Lung (tissue), 16 donors: Measurements from ENCODE around the gene C4orf50. TPM values are rescaled to one million over a fixed set of nuclear protein-coding genes. Genes with fewer than 3 reads are reported as not detected.

ENCODE experiments used
- ATAC-seq: fragments of 200-7000 bp; cut with Tn5 transposase; one replicate; pipeline ENCODE4 v1.9.1; 2020; ENCODE audit warnings: moderate number of reproducible peaks; ENCODE audit not compliant: insufficient read depth, low FRiP score
- DNase-seq, 3 donors: peaks; one replicate each; pipeline ENCODE4 v3.0.0-alpha.2; 2013 to 2017
- H3K27ac ChIP-seq, 2 donors: one replicate each; pipeline ENCODE4 v1.5.1; 2013; ENCODE audit warnings: mild to moderate bottlenecking in 2 of 2, moderate library complexity in 2 of 2, control low read depth in 1 of 2, inconsistent platforms in 1 of 2, low read depth in 1 of 2, low read length in 1 of 2
- H3K27me3 ChIP-seq, 3 donors: one replicate each; pipeline ENCODE4 v1.5.1; 2013; ENCODE audit warnings: low read length in 2 of 3; ENCODE audit not compliant: control insufficient read depth in 3 of 3, insufficient read depth in 3 of 3
- H3K36me3 ChIP-seq, 4 donors: one replicate each; pipeline ENCODE4 v1.5.1; 2013; ENCODE audit warnings: low read length in 4 of 4, mild to moderate bottlenecking in 1 of 4, moderate library complexity in 1 of 4; ENCODE audit not compliant: control insufficient read depth in 4 of 4, insufficient read depth in 4 of 4
- H3K4me1 ChIP-seq, 5 donors: one replicate each; pipeline ENCODE4 v1.5.1; 2013; ENCODE audit warnings: low read length in 5 of 5, mild to moderate bottlenecking in 2 of 5, moderate library complexity in 1 of 5; ENCODE audit not compliant: control insufficient read depth in 5 of 5, insufficient read depth in 5 of 5
- H3K4me3 ChIP-seq: one replicate; pipeline ENCODE4 v1.5.1; 2013; ENCODE audit warnings: mild to moderate bottlenecking, control low read depth, moderate library complexity
- H3K9ac ChIP-seq, 2 donors: one replicate each; pipeline ENCODE4 v1.5.1; 2013; ENCODE audit warnings: low read length in 2 of 2, control low read depth in 1 of 2; ENCODE audit not compliant: insufficient read depth in 1 of 2
- H3K9me3 ChIP-seq, 4 donors: one replicate each; pipeline ENCODE4 v1.5.1; 2013; ENCODE audit warnings: low read length in 3 of 4, mild to moderate bottlenecking in 1 of 4, moderate library complexity in 1 of 4; ENCODE audit not compliant: control insufficient read depth in 4 of 4, insufficient read depth in 3 of 4
- CTCF ChIP-seq: IDR thresholded peaks from 2 replicates; pipeline ENCODE4 v1.5.1; 2012; ENCODE audit warnings: mild to moderate bottlenecking; ENCODE audit errors: control extremely low read depth, extremely low read depth
- WGBS, 2 donors: extraction: QIAGEN DNeasy Blood & Tissue Kit; methylation state at CpG; one replicate each; pipeline ENCODE4 v1.1.7; 2013; 5-methylcytosine and 5-hydroxymethylcytosine counted together
- long read RNA-seq, 5 donors: transcript quantifications; one replicate each; lab custom pipeline, GENCODE V29; 2026
- polyA plus RNA-seq, 2 donors: library from polyadenylated mRNA; stranded (reverse); fragments of 200-250 nt; gene quantifications; one replicate each; pipeline ENCODE4 v1.2.1, GENCODE V29; 2013
- total RNA-seq, 2 donors: library from RNA; depleted of rRNA in 1 of 2; stranded (reverse); fragments of >200 nt in 1 of 2; gene quantifications; one replicate each; pipeline ENCODE4 v1.2.1, GENCODE V29; 2014 to 2021
- donor health status: control.
- donor health status: control.
- donor health status: Bipolar disorder and iron deficiency.
- donor health status: healthy.
- donor health status: DM: yes; HTN: yes; CAD: no.

C4orf50 gene
- total RNA-seq (under 1 TPM; 0.03 TPM), polyA plus RNA-seq (under 1 TPM; 0.02 to 0.04 TPM)
- long read RNA-seq, donor 1, result 0 reads
- long read RNA-seq, donor 2, result 0 reads
- long read RNA-seq, donor 3, result 0 reads
- long read RNA-seq, donor 4, result 0 reads
- long read RNA-seq, donor 5, result 0 reads

- 73 to 79% methylated on average over 8 of the region's 8 CpGs for WGBS, 2 donors
Measured at GRCh38 chr4:6018331-6018730, at the start of gene C4orf50. TSS of gene C4orf50 (minus strand) at chr4:6018431.

GRCh38 chr4:6065934-6066590 lies 47.8 kb upstream of the C4orf50 start:
- ATAC-seq, result no peak
- Histone ChIP-seq H3K4me3 (no peak overlapping the region), H3K4me1 (no peaks in the 10 kb centered on the region), H3K27me3 (peaks cover 0 to 6% (median 0%) of the 10 kb centered on the region in 3 donors), H3K27ac (no peak overlapping the region), H3K9me3 (peaks cover 0 to 13% (median 0%) of the 10 kb centered on the region in 4 donors), H3K36me3 (no peaks in the 10 kb centered on the region), H3K9ac (no peak overlapping the region)
- no peak for DNase-seq
- WGBS, 2 donors, result 79% methylated on average over 10 of the region's 10 CpGs
- TF ChIP-seq CTCF, result no peak

More at GRCh38 chr4:6018331-6018730, at the start of gene C4orf50:
- no peak for TF ChIP-seq CTCF
- Histone ChIP-seq H3K4me1 (no peaks in the 10 kb centered on the region), H3K36me3 (no peaks in the 10 kb centered on the region), H3K9ac (no peak within 1 kb of the TSS), H3K27ac (no peak within 1 kb of the TSS), H3K9me3 (no peaks in the 10 kb centered on the region), H3K4me3 (no peak within 1 kb of the TSS), H3K27me3 (peaks cover 0 to 8% (median 0%) of the 10 kb centered on the region in 3 donors)
- ATAC-seq, result no peak
- DNase-seq, result no peak

- H3K4me1 ChIP-seq, result no peaks in the 10 kb centered on the region
- no peak overlapping the region for H3K4me3 ChIP-seq
- H3K9ac ChIP-seq, result no peak overlapping the region
- no peak overlapping the region for H3K27ac ChIP-seq
- peaks cover 0 to 16% (median 1%) of the 10 kb centered on the region in 4 donors for H3K9me3 ChIP-seq
- 89 to 92% methylated on average over 5 of the region's 5 CpGs for WGBS, 2 donors
- no peaks in the 10 kb centered on the region for H3K36me3 ChIP-seq
- no peak for ATAC-seq
- TF ChIP-seq CTCF, result no peak
- H3K27me3 ChIP-seq, result peaks cover 0 to 6% (median 0%) of the 10 kb centered on the region in 3 donors
- no peak for DNase-seq
Measured at GRCh38 chr4:6065166-6065565, 46.9 kb upstream of the C4orf50 start.
